ENCODE results near the gene TRPM8.

Gene TRPM8

DNA sequence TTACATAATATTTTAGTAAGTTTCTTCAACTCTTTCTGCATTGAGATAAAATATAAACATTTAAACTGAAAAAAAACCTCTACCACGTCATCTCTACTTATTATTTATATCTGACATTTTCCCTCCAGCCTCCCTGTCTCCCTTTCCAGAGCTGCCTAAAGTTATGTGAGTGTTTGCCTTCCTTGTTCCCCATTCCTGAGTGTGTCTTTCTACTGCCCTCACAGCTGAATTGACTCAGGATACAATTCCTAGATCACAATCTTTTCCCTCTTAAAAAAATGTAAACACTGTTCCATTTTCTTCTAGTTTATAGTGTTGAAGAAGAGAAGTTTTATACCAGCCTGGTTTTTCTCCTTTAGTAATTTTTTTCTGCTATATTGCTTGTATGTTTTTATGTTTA lies 5.3 kb downstream of the TRPM8 start:
- H3K9me3 ChIP-seq (ENCODE audit: control insufficient read depth, low read length), result no peaks in the 10 kb centered on the region
- H3K27ac ChIP-seq, result no peak overlapping the region
- no peak overlapping the region for H3K4me3 ChIP-seq (ENCODE audit: low read depth, low read length)
- H3K27me3 ChIP-seq (ENCODE audit: control insufficient read depth, insufficient read depth, low read length), result no peaks in the 10 kb centered on the region
- no peaks in the 10 kb centered on the region for H3K4me1 ChIP-seq
- no peaks in the 10 kb centered on the region for H3K36me3 ChIP-seq (ENCODE audit: control insufficient read depth, insufficient read depth, low read length)
- no peak for TF ChIP-seq CTCF (IDR thresholded peaks at IDR 0.05)
- H3K9ac ChIP-seq, result no peak overlapping the region
- H3K4me2 ChIP-seq (ENCODE audit: low read length), result no peak overlapping the region
- H3K79me2 ChIP-seq, result no peaks in the 10 kb centered on the region
- no peak overlapping the region for H2AFZ ChIP-seq

- Histone ChIP-seq H3K9ac (no peak overlapping the region), H3K4me1 (no peaks in the 10 kb centered on the region), H3K27ac (no peak overlapping the region), H3K4me2 (ENCODE audit: low read length) (no peak overlapping the region), H3K36me3 (ENCODE audit: control insufficient read depth, insufficient read depth, low read length) (no peaks in the 10 kb centered on the region), H2AFZ (no peak overlapping the region), H3K79me2 (no peaks in the 10 kb centered on the region), H3K4me3 (ENCODE audit: low read depth, low read length) (no peak overlapping the region), H3K27me3 (ENCODE audit: control insufficient read depth, insufficient read depth, low read length) (no peaks in the 10 kb centered on the region), H3K9me3 (ENCODE audit: control insufficient read depth, low read length) (no peaks in the 10 kb centered on the region)
- no peak for TF ChIP-seq CTCF (IDR thresholded peaks at IDR 0.05)
Measured at GRCh38 chr2:233925402-233925801, 8.2 kb downstream of the TRPM8 start.

GRCh38 chr2:233926806-233927205 lies 9.6 kb downstream of the TRPM8 start:
- Histone ChIP-seq H3K79me2 (no peaks in the 10 kb centered on the region), H3K27ac (no peak overlapping the region), H2AFZ (no peak overlapping the region), H3K4me2 (ENCODE audit: low read length) (no peak overlapping the region), H3K9me3 (ENCODE audit: control insufficient read depth, low read length) (no peaks in the 10 kb centered on the region), H3K36me3 (ENCODE audit: control insufficient read depth, insufficient read depth, low read length) (no peaks in the 10 kb centered on the region), H3K4me3 (ENCODE audit: low read depth, low read length) (no peak overlapping the region), H3K4me1 (no peaks in the 10 kb centered on the region), H3K27me3 (ENCODE audit: control insufficient read depth, insufficient read depth, low read length) (peaks cover 4% of the 10 kb centered on the region), H3K9ac (no peak overlapping the region)
- TF ChIP-seq CTCF (IDR thresholded peaks at IDR 0.05), result no peak

GRCh38 chr2:233928594-233929351 lies 11.6 kb downstream of the TRPM8 start:
- H3K36me3 ChIP-seq (ENCODE audit: control insufficient read depth, insufficient read depth, low read length), result no peaks in the 10 kb centered on the region
- peaks cover 4% of the 10 kb centered on the region for H3K27me3 ChIP-seq (ENCODE audit: control insufficient read depth, insufficient read depth, low read length)
- H3K4me1 ChIP-seq, result no peaks in the 10 kb centered on the region
- H3K4me2 ChIP-seq (ENCODE audit: low read length), result no peak overlapping the region
- H3K9me3 ChIP-seq (ENCODE audit: control insufficient read depth, low read length), result no peaks in the 10 kb centered on the region
- no peak overlapping the region for H3K9ac ChIP-seq
- H2AFZ ChIP-seq, result no peak overlapping the region
- H3K4me3 ChIP-seq (ENCODE audit: low read depth, low read length), result no peak overlapping the region
- no peak for TF ChIP-seq CTCF (IDR thresholded peaks at IDR 0.05)
- no peaks in the 10 kb centered on the region for H3K79me2 ChIP-seq
- no peak overlapping the region for H3K27ac ChIP-seq

Data from parathyroid adenoma (tissue), 2 donors.